Jurkat, Clone E6-1 (cell line): ENCODE results near the gene SORBS2.
A peak's percentile ranks its signal among the peaks of the same experiment; 100 is the strongest.

Experiments
- DNase-seq: peaks from one replicate; pipeline ENCODE4 v3.0.0-alpha.2; 2011; ENCODE audit warnings: low read depth, low spot score
- H3K4me3 ChIP-seq: 2 replicates; pipeline ENCODE4 v1.5.1; 2011; ENCODE audit warnings: mild to moderate bottlenecking, low read length, control low read depth, moderate library complexity

The SORBS2 gene

DNA sequence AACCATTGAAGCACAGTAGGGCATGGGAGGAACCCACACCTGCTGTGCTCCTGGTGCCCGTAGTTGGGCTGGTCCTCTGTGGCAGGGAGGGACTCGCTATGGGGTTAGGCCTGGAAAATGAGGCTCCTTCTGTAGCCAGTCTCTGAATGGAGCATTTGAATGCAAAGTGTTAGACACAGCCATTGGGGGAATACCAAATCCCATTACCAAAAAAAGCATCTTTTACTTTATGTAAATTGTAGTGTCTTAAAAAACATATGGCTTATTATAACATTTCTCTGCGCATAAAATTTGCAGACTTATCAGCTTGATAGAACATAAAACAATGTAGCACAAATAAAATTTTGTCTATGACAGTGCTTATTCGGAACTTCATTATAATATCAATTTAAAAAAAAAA, 147.5 kb downstream of the SORBS2 start:
- no peak overlapping the region for H3K4me3 ChIP-seq
- no peak for DNase-seq

DNA sequence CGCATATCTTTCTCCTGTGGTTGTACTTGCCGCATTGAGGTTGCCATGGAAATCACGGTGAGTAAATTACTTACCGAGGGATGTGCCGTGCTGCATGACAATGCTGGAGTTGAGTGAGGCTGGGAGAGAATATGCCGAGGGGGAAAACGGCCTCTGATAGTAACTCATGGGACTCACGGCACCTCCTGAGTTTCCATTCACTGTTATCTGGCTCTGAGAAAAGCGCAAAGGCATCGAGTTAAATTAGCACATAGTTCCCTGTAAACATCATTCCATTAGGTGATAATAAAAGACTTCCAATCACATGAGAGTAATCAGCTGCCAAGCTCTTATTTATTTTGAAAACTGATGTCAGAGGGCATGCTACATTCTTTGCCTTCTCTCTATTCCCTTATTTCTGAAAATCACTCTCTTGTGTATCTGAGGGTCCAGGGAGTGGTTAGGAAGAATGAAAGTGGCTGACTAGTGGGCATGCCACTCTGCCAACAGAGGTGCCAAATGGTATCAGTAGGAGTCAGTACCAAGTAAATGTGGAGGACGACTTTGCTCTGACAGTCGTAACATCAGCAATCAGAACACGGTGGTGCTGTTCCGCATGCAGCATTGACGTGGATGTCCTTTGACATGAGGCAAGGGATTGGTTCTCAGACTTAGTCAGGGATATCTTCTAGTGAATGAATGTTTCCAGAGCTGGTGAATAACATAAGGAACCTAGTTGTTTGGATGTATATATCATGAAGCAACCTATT, 149.8 kb downstream of the SORBS2 start:
- no peak for DNase-seq
- no peak overlapping the region for H3K4me3 ChIP-seq

DNA sequence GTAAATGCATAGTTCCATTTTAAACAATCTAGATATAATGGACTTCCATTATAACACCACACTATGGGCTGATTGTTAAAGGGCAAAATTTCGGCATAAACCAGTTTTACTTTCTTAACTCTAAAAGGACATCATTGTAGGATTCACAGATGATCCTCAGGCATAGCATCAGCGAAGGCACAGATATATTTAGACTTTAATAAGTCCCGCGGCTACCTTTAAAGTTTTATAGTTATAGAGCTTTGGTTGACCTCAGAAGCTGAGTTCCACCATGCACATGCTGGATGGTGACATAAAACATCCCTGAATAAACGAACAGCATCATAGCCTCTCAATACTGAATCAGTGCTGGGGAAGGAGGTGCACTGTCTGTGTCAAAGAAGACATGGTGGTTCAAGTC, 151.7 kb downstream of the SORBS2 start:
- no peak for DNase-seq
- H3K4me3 ChIP-seq = no peak overlapping the region

DNA sequence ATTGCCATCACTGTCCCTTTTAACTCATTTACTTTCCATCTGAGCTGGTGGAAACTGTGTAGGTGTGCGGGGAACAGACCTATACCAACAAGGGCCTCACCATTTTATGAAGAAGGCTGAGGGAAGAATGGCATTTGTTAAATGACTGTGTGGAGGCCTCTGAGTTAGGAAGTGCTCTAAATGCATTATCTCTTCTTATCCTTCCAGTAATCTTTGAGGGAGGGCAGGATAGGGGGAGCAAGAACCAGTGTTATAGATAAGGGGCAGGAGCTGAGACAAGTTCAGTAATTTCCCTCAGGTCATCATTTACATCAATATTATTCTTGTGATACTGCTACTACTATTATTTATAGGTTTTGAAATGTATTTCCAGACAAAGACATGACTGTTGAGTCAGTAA, 154.3 kb downstream of the SORBS2 start:
- no peak overlapping the region for H3K4me3 ChIP-seq
- DNase-seq = no peak

DNA sequence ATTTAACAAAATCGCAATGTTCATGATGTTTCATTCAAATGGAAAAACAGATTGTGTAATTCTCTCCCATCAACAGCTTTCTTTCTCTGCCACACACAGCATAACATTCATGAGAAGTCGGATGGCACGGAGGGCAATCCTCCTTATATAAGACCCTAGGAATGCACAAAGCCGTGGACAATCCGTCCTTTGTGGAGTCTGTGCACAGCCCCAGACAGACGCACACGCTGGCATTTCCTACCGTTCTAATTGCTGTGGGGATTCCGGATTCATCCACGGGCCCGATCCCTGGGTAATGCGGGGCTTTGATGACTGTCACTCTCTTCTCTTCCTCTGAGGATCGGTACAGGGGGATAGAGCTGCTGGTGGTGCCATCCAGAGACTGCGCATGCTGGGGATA, 154.8 kb downstream of the SORBS2 start:
- no peak for DNase-seq
- no peak overlapping the region for H3K4me3 ChIP-seq

- no peak overlapping the region for H3K4me3 ChIP-seq
- DNase-seq = no peak
Observed at GRCh38 chr4:185656467-185656931, 155.5 kb downstream of the SORBS2 start.

DNA sequence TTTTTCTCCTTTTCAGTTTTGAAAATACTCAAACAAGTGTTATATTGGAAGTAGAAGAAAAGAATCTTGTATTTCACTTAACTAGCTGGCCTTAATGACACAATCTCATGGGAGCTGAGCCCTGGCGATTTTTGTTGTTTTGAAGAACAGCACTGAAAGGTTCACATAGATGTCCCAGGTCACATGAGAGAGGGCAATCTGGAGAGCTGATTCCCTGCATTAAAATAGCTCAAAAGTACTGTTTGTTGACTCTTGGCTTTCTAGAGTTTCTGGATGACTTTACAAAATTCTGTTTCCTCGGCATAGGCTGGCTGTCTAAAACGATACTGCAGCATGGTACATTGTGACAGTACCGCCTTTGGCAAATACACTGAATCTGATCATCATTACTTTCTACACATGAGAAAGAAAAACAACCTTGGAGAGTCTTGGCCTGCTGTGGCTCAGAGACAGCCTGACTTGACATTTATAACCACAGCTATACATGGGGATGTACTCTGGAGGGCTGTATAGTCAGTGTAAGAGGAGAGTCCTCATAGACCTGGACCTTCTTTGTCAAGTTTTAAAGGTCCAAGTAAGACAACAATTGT, 156.9 kb downstream of the SORBS2 start:
- DNase-seq = no peak

GRCh38 chr4:185654311-185654710, 157.7 kb downstream of the SORBS2 start:
- no peak for DNase-seq
- no peak overlapping the region for H3K4me3 ChIP-seq

More for the DNA sequence above, 156.9 kb downstream of the SORBS2 start:
- no peak overlapping the region for H3K4me3 ChIP-seq

DNA sequence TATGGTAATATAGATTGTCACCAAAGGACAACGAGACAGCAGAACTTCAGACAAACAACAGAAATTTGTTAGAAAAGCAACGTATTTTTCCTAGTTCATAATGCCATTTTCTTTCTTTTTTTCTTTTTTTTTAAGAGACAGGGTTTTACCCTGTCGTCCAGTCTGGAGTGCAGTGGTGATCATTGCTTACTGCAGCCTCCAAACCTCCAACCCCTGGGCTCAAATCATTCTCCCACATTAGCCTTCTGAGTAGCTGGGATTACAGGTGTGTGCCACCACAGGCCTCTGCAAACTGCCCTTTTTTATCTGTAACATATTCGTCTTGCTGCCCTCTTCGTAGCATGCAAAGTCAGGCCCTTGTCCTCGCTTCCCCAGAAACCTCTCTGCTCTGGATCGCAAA, 160.1 kb downstream of the SORBS2 start:
- H3K4me3 ChIP-seq = no peak overlapping the region
- DNase-seq = no peak

DNA sequence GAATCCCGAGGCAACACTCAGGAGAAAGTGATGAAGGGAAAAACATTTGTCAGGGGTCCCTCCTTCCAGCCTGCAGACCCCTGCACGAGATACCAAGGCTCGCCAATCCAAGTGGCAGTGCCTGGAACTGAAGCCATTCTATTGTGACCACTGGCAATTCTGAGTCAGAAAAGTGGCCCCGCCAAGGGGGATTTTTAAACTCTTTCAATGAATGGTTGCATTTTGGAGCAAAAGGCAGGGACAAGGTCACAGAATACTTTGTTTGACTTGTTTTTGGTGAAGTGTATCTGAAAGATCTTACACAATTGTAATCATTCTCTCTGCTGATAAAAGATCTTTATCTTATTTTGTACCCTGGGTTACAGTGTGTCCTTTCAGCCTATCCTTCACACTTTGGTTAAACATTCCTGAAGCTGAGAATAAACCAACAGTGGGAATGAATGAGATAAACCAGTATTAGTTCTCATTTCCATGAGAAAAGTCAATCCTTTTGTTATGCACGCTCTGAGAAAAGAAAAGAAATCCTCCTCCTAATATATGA, 160.8 kb downstream of the SORBS2 start:
- DNase-seq = no peak

DNA sequence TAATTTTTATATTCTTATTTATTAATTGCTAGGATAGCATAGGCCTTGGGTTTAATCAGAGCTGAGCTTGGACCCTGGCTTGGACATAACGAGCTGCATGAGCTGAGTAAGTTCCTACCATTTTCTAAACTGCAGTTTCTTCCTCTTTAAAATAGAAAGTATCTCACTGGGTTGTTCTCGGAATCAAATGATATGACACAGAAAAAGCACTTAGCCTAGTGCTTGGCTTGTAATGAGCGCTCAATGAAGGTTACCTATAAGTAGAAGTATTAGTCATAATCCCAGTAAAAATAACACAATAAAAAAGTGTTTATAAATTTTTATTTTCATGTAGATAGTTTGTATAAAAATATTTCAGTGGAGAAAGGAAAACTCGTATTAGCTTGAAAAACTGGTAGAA, 163.4 kb downstream of the SORBS2 start:
- DNase-seq = no peak
- H3K4me3 ChIP-seq = no peak overlapping the region

More for the DNA sequence above, 160.8 kb downstream of the SORBS2 start:
- H3K4me3 ChIP-seq = no peak overlapping the region

GRCh38 chr4:185645403-185645802, 166.6 kb downstream of the SORBS2 start:
- no peak for DNase-seq
- no peak overlapping the region for H3K4me3 ChIP-seq

GRCh38 chr4:185644408-185644807, 167.6 kb downstream of the SORBS2 start:
- no peak for DNase-seq
- no peak overlapping the region for H3K4me3 ChIP-seq

DNA sequence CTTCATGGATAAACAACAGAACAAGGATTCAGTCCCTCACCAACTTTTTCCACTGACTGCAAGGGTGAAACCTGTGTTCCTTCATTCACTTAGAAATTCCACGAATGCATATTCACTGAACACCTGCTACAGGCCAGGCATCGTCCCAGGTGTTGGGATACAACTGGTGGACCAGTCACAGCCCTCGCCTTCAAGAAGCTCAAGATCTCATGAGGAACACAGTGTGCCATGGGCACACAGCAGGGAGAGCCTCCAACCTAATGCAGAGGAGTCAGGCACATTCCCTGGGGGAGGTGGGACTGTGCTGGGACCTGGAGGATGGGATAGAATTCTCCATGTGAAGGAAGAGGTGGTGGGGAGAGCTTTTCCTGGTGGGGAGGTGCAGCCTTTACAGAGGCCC, 169.1 kb downstream of the SORBS2 start:
- no peak for DNase-seq
- no peak overlapping the region for H3K4me3 ChIP-seq

GRCh38 chr4:185640811-185641675, 171.0 kb downstream of the SORBS2 start:
- DNase-seq = peak; percentile 56
- no peak overlapping the region for H3K4me3 ChIP-seq

- H3K4me3 ChIP-seq = no peak overlapping the region
- DNase-seq = no peak
Observed at GRCh38 chr4:185638548-185639301, 173.3 kb downstream of the SORBS2 start.

GRCh38 chr4:185638093-185638492, 173.9 kb downstream of the SORBS2 start:
- DNase-seq = no peak
- no peak overlapping the region for H3K4me3 ChIP-seq

DNA sequence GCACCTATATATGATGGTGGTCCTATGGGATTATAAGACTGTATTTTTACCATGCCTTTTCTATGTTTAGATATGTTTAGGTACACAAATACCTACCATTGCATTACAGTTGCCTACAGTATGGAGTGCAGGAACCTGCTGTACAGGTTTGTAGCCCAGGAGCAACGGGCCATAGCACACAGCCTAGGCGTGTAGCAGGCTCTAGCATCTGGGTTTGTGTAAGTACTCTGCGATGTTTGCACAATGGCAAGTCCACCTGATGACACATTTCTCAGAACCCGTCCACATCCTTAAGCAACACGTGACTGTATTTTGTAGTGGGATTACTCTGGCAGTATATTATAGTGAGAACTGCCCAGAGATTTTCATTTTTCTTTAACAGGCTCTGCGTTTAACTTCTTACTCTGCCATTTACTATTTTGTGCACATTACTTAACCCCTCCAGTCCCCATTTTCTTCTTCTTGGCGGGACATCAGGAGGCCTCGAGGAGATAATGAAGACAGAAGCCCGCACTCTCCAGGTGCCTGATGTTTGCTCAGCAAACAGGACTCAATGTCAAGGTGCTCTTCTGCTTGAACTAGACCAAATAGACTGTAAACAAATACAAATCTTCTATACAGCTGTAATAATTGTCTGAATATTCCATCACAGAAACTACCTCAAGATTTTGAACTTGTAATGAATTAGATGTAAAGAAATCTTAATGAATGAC, 174.7 kb downstream of the SORBS2 start:
- H3K4me3 ChIP-seq = no peak overlapping the region
- DNase-seq = no peak
